A673 (cell line): ENCODE measurements around the gene RNPEP. TPM values are rescaled to one million over a fixed set of nuclear protein-coding genes. Genes with fewer than 3 reads are reported as not detected.

Source experiments
- BruUV-seq: library from RNA; stranded (reverse); fragments of 400-500 nt; replicated peaks from 2 replicates; lab custom pipeline; 2021; lab: Mats Ljungman, UMichigan
- CTCF ChIA-PET: fragments of 300-600 bp; sonication (Branson Sonifier 250); formaldehyde crosslinking; loops from one replicate; lab custom pipeline; 2022; ENCODE audit warnings: antibody characterized with exemption; lab: Charles Lee
- POLR2A ChIA-PET: fragments of 300-600 bp; sonication (Branson Sonifier 250); formaldehyde crosslinking; loops from one replicate; lab custom pipeline; 2022; ENCODE audit warnings: antibody characterized with exemption; ENCODE audit not compliant: low non-redundant PET; lab: Charles Lee
- DNase-seq: peaks from one replicate; pipeline ENCODE4 v3.0.0-alpha.2; 2015; ENCODE audit warnings: low spot score
- H3K27ac ChIP-seq: fragments of 200-600 bp; sonication (generic); 2 replicates; pipeline ENCODE4 v1.5.1; 2016; ENCODE audit warnings: mixed run types, low read depth, mild to moderate bottlenecking, mixed read lengths, antibody characterized with exemption, low read length; ENCODE audit not compliant: poor library complexity, severe bottlenecking
- H3K27me3 ChIP-seq: fragments of 200-600 bp; sonication (generic); replicated peaks from 2 replicates; pipeline ENCODE4 v1.6.1; 2017; ENCODE audit warnings: mixed run types, low read depth, mild to moderate bottlenecking, mixed read lengths, antibody characterized with exemption, low read length; ENCODE audit not compliant: insufficient read depth, poor library complexity
- H3K36me3 ChIP-seq: fragments of 200-600 bp; sonication (generic); 2 replicates; pipeline ENCODE4 v1.6.1; 2016; ENCODE audit warnings: mixed run types, mild to moderate bottlenecking, mixed read lengths, antibody characterized with exemption, low read length; ENCODE audit not compliant: insufficient read depth, poor library complexity, severe bottlenecking
- H3K4me1 ChIP-seq: fragments of 200-600 bp; sonication (generic); 2 replicates; pipeline ENCODE4 v1.6.1; 2017; ENCODE audit warnings: mixed run types, mild to moderate bottlenecking, mixed read lengths, antibody characterized with exemption, low read length; ENCODE audit not compliant: insufficient read depth, poor library complexity, severe bottlenecking
- H3K4me3 ChIP-seq: fragments of 200-600 bp; sonication (generic); 2 replicates; pipeline ENCODE4 v1.5.1; 2016; ENCODE audit warnings: low read depth, mixed run types, mild to moderate bottlenecking, mixed read lengths, low read length; ENCODE audit not compliant: poor library complexity, severe bottlenecking
- H3K9me3 ChIP-seq: fragments of 200-600 bp; sonication (generic); 2 replicates; pipeline ENCODE4 v1.6.1; 2016; ENCODE audit warnings: mixed run types, low read depth, mild to moderate bottlenecking, mixed read lengths, antibody characterized with exemption, low read length; ENCODE audit not compliant: poor library complexity, severe bottlenecking
- EZH2 ChIP-seq: fragments of 200-600 bp; sonication (generic); IDR thresholded peaks from 2 replicates; pipeline ENCODE4 v1.6.1; 2017; ENCODE audit warnings: borderline replicate concordance, low read depth, mild to moderate bottlenecking, mixed read lengths, antibody characterized with exemption, low read length; ENCODE audit not compliant: poor library complexity, severe bottlenecking
- intact Hi-C: fragments of 100-400 bp; cut with micrococcal nuclease; formaldehyde crosslinking; loops from one replicate; pipeline ENCODE4 v1.10.0; 2022; ENCODE audit not compliant: unreplicated experiment
- total RNA-seq: library from RNA; stranded (reverse); gene quantifications from 2 replicates; pipeline ENCODE4 v1.2.3, GENCODE V29; 2021
- TF ChIP-seq, protein P1 (sequence below): fragments of 300-800, 200-600 bp; sonication (generic); conservative IDR thresholded peaks from 2 replicates; pipeline ENCODE4 v1.5.1; 2017; ENCODE audit warnings: low read depth, mild to moderate bottlenecking, antibody characterized with exemption, low read length, moderate library complexity, mixed read lengths

The RNPEP gene
- total RNA-seq, 1 experiment from 2014 or later: 59.3 TPM

- peaks cover 19% of the 10 kb centered on the region for H3K36me3 ChIP-seq
- no peak for DNase-seq
- no peak overlapping the region for H3K4me3 ChIP-seq
- H3K27me3 ChIP-seq: no peaks in the 10 kb centered on the region
- intact Hi-C loops: no loop called here
- no peaks in the 10 kb centered on the region for H3K9me3 ChIP-seq
- BruUV-seq: no TSS peak
- no peak overlapping the region for H3K27ac ChIP-seq
- TF ChIP-seq EZH2: no peak
- TF ChIP-seq, protein P1, sequence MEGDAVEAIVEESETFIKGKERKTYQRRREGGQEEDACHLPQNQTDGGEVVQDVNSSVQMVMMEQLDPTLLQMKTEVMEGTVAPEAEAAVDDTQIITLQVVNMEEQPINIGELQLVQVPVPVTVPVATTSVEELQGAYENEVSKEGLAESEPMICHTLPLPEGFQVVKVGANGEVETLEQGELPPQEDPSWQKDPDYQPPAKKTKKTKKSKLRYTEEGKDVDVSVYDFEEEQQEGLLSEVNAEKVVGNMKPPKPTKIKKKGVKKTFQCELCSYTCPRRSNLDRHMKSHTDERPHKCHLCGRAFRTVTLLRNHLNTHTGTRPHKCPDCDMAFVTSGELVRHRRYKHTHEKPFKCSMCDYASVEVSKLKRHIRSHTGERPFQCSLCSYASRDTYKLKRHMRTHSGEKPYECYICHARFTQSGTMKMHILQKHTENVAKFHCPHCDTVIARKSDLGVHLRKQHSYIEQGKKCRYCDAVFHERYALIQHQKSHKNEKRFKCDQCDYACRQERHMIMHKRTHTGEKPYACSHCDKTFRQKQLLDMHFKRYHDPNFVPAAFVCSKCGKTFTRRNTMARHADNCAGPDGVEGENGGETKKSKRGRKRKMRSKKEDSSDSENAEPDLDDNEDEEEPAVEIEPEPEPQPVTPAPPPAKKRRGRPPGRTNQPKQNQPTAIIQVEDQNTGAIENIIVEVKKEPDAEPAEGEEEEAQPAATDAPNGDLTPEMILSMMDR: no peak
- POLR2A ChIA-PET: no interaction called here
- H3K4me1 ChIP-seq: no peaks in the 10 kb centered on the region
- CTCF ChIA-PET: no interaction called here
Observed at GRCh38 chr1:201990427-201990826, 8.0 kb downstream of the RNPEP start.

GRCh38 chr1:201999625-202000238, 17.3 kb downstream of the RNPEP start:
- Histone ChIP-seq H3K27me3 (no peaks in the 10 kb centered on the region), H3K36me3 (peaks cover 42% of the 10 kb centered on the region), H3K4me1 (no peaks in the 10 kb centered on the region), H3K4me3 (no peak overlapping the region), H3K9me3 (no peaks in the 10 kb centered on the region), H3K27ac (no peak overlapping the region)
- DNase-seq: peak; percentile 70
- intact Hi-C loops: no loop called here
- BruUV-seq: no TSS peak
- CTCF ChIA-PET: interaction anchor here (0.6 to 1.3 kb wide), 8 partner anchors 13 to 475 kb away, joined by 3 to 7 read pairs (median 4); no protein-coding TSS in a partner anchor
- TF ChIP-seq, protein P1: peak; percentile 82
- TF ChIP-seq EZH2: no peak
- POLR2A ChIA-PET: interaction anchor here (0.6 kb wide), 1 partner anchor 903 kb away, joined by 3 read pairs; no protein-coding TSS in a partner anchor

GRCh38 chr1:202002507-202002906, 20.1 kb downstream of the RNPEP start:
- no peaks in the 10 kb centered on the region for H3K27me3 ChIP-seq
- TF ChIP-seq, protein P1: no peak
- TF ChIP-seq EZH2: no peak
- H3K4me3 ChIP-seq: no peak overlapping the region
- H3K9me3 ChIP-seq: no peaks in the 10 kb centered on the region
- H3K4me1 ChIP-seq: no peaks in the 10 kb centered on the region
- BruUV-seq: no TSS peak
- CTCF ChIA-PET: interaction anchor here (0.5 kb wide), 1 partner anchor 92 kb away, joined by 6 read pairs; no protein-coding TSS in a partner anchor
- H3K36me3 ChIP-seq: peaks cover 39% of the 10 kb centered on the region
- POLR2A ChIA-PET: no interaction called here
- DNase-seq: no peak
- intact Hi-C loops: no loop called here
- no peak overlapping the region for H3K27ac ChIP-seq
